Activated naive CD4-positive, alpha-beta T cell treated with anti-CD3 and anti-CD28 coated beads for 36 hours (primary cell): ENCODE results near the gene SOX8. TPM values are rescaled to one million over a fixed set of nuclear protein-coding genes. Genes with fewer than 3 reads are reported as not detected.

ENCODE experiments used
- CTCF ChIA-PET: fragments of 350-600 bp; sonication (Branson Sonifier 250); formaldehyde crosslinking; loops from one replicate; lab custom pipeline; 2021; ENCODE audit warnings: antibody characterized with exemption; lab: Charles Lee
- DNase-seq: peaks from one replicate; pipeline ENCODE4 v3.0.0-alpha.2; 2020
- H3K27ac Mint-ChIP-seq: one replicate; pipeline ENCODE4 v1.8.0; 2021; ENCODE audit warnings: mild to moderate bottlenecking, mixed read lengths
- H3K27me3 Mint-ChIP-seq: one replicate; pipeline ENCODE4 v1.8.0; 2021; ENCODE audit warnings: low read depth, mixed read lengths
- H3K36me3 Mint-ChIP-seq: one replicate; pipeline ENCODE4 v1.8.0; 2021; ENCODE audit warnings: low read depth, mixed read lengths
- H3K4me1 Mint-ChIP-seq: one replicate; pipeline ENCODE4 v1.8.0; 2021; ENCODE audit warnings: low read depth, mixed read lengths
- H3K4me3 Mint-ChIP-seq: one replicate; pipeline ENCODE4 v1.8.0; 2021; ENCODE audit warnings: mild to moderate bottlenecking, moderate library complexity, mixed read lengths
- H3K9me3 Mint-ChIP-seq: one replicate; pipeline ENCODE4 v1.8.0; 2021; ENCODE audit warnings: mixed read lengths
- intact Hi-C: fragments of 100-400 bp; cut with micrococcal nuclease; formaldehyde crosslinking; loops from one replicate; pipeline ENCODE4 v1.15.1; 2023
- total RNA-seq, 2 experiments: library from RNA; stranded (reverse); gene quantifications; one replicate each; pipeline ENCODE4 v1.2.3, GENCODE V29; 2021

SOX8 gene
- total RNA-seq, 2 experiments from 2014 or later = 0.74 to 1.0 TPM

- no peak for DNase-seq
- CTCF ChIA-PET = interaction anchor here (0.5 kb wide), 1 partner anchor 226 kb away, joined by 3 read pairs; no protein-coding TSS in a partner anchor
- H3K27me3 Mint-ChIP-seq = no peaks in the 10 kb centered on the region
- peak overlapping the region; percentile 41 for H3K27ac Mint-ChIP-seq
- intact Hi-C loops = loop anchor here (2.0 to 10.0 kb wide), 2 partner anchors 166 to 290 kb away; partner anchors contain the start of genes GNG13 and STUB1
- peaks cover 23% of the 10 kb centered on the region for H3K4me1 Mint-ChIP-seq
- peak overlapping the region; percentile 78 for H3K4me3 Mint-ChIP-seq
- H3K9me3 Mint-ChIP-seq = peaks cover 5% of the 10 kb centered on the region
- H3K36me3 Mint-ChIP-seq = peaks cover 13% of the 10 kb centered on the region
Measured at GRCh38 chr16:970386-970765, 11.2 kb upstream of the SOX8 start.

- Mint-ChIP-seq H3K4me3 (peak within 1 kb of the TSS; percentile 78), H3K9me3 (no peaks in the 10 kb centered on the region), H3K27ac (peak within 1 kb of the TSS; percentile 41), H3K27me3 (no peaks in the 10 kb centered on the region), H3K36me3 (peaks cover 7% of the 10 kb centered on the region), H3K4me1 (peaks cover 21% of the 10 kb centered on the region)
- intact Hi-C loops = loop anchor here (2.0 to 10.0 kb wide), 2 partner anchors 166 to 290 kb away; partner anchors contain the start of genes GNG13 and STUB1
- CTCF ChIA-PET = no interaction called here
- DNase-seq = peak; percentile 96
Measured at GRCh38 chr16:970766-971581, 10.6 kb upstream of the SOX8 start, which contains the start of gene LMF1. TSS of gene LMF1 (minus strand) at chr16:970984. CDS start at chr16:970980, 4 bp downstream.

- H3K4me1 Mint-ChIP-seq = peaks cover 23% of the 10 kb centered on the region
- intact Hi-C loops = loop anchor here (2.0 to 10.0 kb wide), 2 partner anchors 167 to 291 kb away; partner anchors contain the start of genes GNG13 and STUB1
- CTCF ChIA-PET = no interaction called here
- peak overlapping the region; percentile 45 for H3K4me3 Mint-ChIP-seq
- H3K36me3 Mint-ChIP-seq = peaks cover 4% of the 10 kb centered on the region
- H3K27me3 Mint-ChIP-seq = no peaks in the 10 kb centered on the region
- DNase-seq = no peak
- no peaks in the 10 kb centered on the region for H3K9me3 Mint-ChIP-seq
- H3K27ac Mint-ChIP-seq = no peak overlapping the region
Measured at GRCh38 chr16:971582-971905, 10.0 kb upstream of the SOX8 start.

- H3K4me1 Mint-ChIP-seq = peaks cover 27% of the 10 kb centered on the region
- peak overlapping the region; percentile 25 for H3K27ac Mint-ChIP-seq
- H3K36me3 Mint-ChIP-seq = peaks cover 1% of the 10 kb centered on the region
- peak overlapping the region; percentile 45 for H3K4me3 Mint-ChIP-seq
- intact Hi-C loops = loop anchor here (2.0 to 10.0 kb wide), 2 partner anchors 167 to 291 kb away; partner anchors contain the start of genes GNG13 and STUB1
- DNase-seq = no peak
- H3K9me3 Mint-ChIP-seq = no peaks in the 10 kb centered on the region
- CTCF ChIA-PET = no interaction called here
- H3K27me3 Mint-ChIP-seq = no peaks in the 10 kb centered on the region
Measured at GRCh38 chr16:971981-972315, 9.6 kb upstream of the SOX8 start.

DNA sequence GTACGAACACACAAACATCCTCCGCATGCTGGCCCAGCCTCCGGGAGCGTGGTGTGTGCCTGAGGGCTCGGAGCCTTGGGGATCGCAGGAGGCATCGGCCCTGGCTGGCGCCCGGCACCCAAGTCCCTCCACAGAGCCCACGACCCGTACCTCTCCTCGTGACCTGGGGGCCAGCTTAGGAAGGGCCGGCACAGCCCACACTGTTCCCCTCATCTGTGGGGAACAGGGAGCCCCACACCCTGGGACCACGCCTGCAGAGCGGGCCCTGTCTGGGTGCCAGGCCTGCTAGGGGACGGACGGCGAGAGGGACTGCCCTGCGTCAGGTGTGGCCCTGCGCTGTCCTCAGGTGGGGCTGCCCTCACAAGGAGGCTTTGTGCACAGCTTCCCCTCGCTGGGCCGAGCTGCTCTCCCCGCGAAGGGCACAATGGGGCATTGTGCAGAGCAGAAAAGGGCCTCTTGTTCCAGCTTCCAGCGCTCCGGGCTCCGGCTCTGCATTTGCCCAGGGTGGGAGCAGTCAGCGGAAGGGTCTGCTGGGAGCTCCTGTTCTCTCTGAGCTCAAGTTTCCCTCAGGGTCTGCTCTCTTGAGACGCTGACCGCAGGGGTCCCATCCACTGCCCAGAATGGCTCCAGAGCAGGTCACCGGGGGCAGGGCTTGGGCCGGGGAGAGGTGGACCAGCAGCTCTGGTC lies 9.1 kb upstream of the SOX8 start:
- DNase-seq = no peak
- H3K9me3 Mint-ChIP-seq = no peaks in the 10 kb centered on the region
- CTCF ChIA-PET = no interaction called here
- peaks cover 27% of the 10 kb centered on the region for H3K4me1 Mint-ChIP-seq
- intact Hi-C loops = loop anchor here (10.0 kb wide), 1 partner anchor 168 kb away; the partner anchor contains the start of gene GNG13
- no peak overlapping the region for H3K27ac Mint-ChIP-seq
- H3K4me3 Mint-ChIP-seq = no peak overlapping the region
- peaks cover 1% of the 10 kb centered on the region for H3K36me3 Mint-ChIP-seq
- H3K27me3 Mint-ChIP-seq = no peaks in the 10 kb centered on the region

DNA sequence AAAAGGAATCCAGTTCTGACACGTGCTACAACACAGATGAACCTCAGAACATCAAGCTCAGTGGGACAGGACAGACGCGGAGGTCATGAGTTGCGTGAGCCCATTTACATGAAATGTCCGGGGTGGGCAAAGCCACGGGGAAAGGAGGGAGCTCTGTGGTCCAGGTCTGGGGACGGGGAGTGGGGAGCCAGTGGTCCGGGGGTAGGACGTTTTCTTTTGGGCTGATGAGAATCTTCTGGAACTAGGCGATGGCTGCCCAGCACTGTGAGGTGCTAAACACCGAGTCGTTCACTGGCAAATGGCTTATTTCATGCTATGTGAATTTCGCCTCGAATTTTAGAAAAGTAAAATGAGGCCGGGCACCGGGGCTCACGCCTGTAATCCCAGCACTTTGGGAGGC lies 8.2 kb upstream of the SOX8 start:
- Mint-ChIP-seq H3K9me3 (no peaks in the 10 kb centered on the region), H3K27me3 (no peaks in the 10 kb centered on the region), H3K4me3 (no peak overlapping the region), H3K4me1 (peaks cover 30% of the 10 kb centered on the region), H3K36me3 (peaks cover 1% of the 10 kb centered on the region), H3K27ac (no peak overlapping the region)
- DNase-seq = no peak
- CTCF ChIA-PET = interaction anchor here (0.6 kb wide), 1 partner anchor 9 kb away, joined by 3 read pairs; no protein-coding TSS in a partner anchor
- intact Hi-C loops = loop anchor here (10.0 kb wide), 1 partner anchor 169 kb away; the partner anchor contains the start of gene GNG13

- no peaks in the 10 kb centered on the region for H3K9me3 Mint-ChIP-seq
- no peak overlapping the region for H3K27ac Mint-ChIP-seq
- CTCF ChIA-PET = interaction anchor here (0.6 kb wide), 2 partner anchors 10 to 83 kb away, joined by 3 read pairs; no protein-coding TSS in a partner anchor
- DNase-seq = no peak
- H3K4me1 Mint-ChIP-seq = peaks cover 25% of the 10 kb centered on the region
- H3K36me3 Mint-ChIP-seq = no peaks in the 10 kb centered on the region
- no peaks in the 10 kb centered on the region for H3K27me3 Mint-ChIP-seq
- intact Hi-C loops = loop anchor here (10.0 kb wide), 1 partner anchor 169 kb away; the partner anchor contains the start of gene GNG13
- no peak overlapping the region for H3K4me3 Mint-ChIP-seq
Measured at GRCh38 chr16:974001-974601, 7.5 kb upstream of the SOX8 start.

DNA sequence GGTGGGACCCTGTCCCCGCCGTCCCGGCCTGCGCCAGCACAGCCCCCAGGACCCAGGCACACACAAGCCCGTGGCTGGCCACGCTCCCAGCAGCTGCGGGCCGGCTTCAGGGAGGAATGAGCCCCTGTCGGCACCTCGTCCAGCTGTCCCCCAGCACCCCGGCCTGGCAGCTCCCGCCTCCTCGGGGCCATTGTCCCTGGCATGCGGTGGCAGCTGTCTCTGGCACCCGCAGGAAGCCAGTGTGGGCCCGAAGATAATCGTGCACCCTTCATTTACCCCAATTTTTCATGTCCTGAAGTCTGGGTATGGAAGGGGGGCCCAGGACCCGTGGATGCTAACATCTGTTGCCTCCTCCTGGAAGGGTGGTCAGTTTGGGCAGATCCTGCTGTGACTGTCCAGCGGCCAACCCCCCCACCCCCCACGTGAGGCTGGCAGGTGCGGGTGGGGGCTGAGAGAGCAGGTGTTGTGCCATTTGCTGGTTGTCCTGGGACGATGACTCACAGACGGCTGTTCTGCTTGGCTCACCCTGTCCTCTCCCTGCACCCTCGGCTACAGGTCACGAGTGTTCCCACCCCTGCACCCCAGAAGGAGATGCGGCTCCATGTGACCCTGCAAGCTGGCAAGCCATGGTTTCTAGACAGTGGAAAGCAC lies 6.8 kb upstream of the SOX8 start:
- CTCF ChIA-PET = interaction anchor here (0.6 kb wide), 1 partner anchor 83 kb away, joined by 3 read pairs; no protein-coding TSS in a partner anchor
- peaks cover 20% of the 10 kb centered on the region for H3K4me1 Mint-ChIP-seq
- H3K9me3 Mint-ChIP-seq = no peaks in the 10 kb centered on the region
- H3K4me3 Mint-ChIP-seq = no peak overlapping the region
- no peaks in the 10 kb centered on the region for H3K27me3 Mint-ChIP-seq
- intact Hi-C loops = loop anchor here (10.0 kb wide), 1 partner anchor 170 kb away; the partner anchor contains the start of gene GNG13
- no peak overlapping the region for H3K27ac Mint-ChIP-seq
- DNase-seq = no peak
- no peaks in the 10 kb centered on the region for H3K36me3 Mint-ChIP-seq

- H3K36me3 Mint-ChIP-seq = no peaks in the 10 kb centered on the region
- intact Hi-C loops = loop anchor here (10.0 kb wide), 1 partner anchor 170 kb away; the partner anchor contains the start of gene GNG13
- CTCF ChIA-PET = no interaction called here
- DNase-seq = no peak
- no peak overlapping the region for H3K4me3 Mint-ChIP-seq
- H3K27me3 Mint-ChIP-seq = no peaks in the 10 kb centered on the region
- H3K27ac Mint-ChIP-seq = no peak overlapping the region
- peaks cover 18% of the 10 kb centered on the region for H3K4me1 Mint-ChIP-seq
- H3K9me3 Mint-ChIP-seq = no peaks in the 10 kb centered on the region
Measured at GRCh38 chr16:975291-975690, 6.3 kb upstream of the SOX8 start.

- Mint-ChIP-seq H3K4me1 (peaks cover 18% of the 10 kb centered on the region), H3K27me3 (no peaks in the 10 kb centered on the region), H3K4me3 (no peak overlapping the region), H3K9me3 (no peaks in the 10 kb centered on the region), H3K36me3 (no peaks in the 10 kb centered on the region), H3K27ac (peak overlapping the region; percentile 46)
- intact Hi-C loops = loop anchor here (10.0 kb wide), 1 partner anchor 172 kb away; the partner anchor contains the start of gene GNG13
- DNase-seq = peak; percentile 72
- CTCF ChIA-PET = no interaction called here
Measured at GRCh38 chr16:976389-976931, 5.1 kb upstream of the SOX8 start.

GRCh38 chr16:977081-977701 lies 4.4 kb upstream of the SOX8 start:
- no peak overlapping the region for H3K27ac Mint-ChIP-seq
- peaks cover 15% of the 10 kb centered on the region for H3K4me1 Mint-ChIP-seq
- no peaks in the 10 kb centered on the region for H3K9me3 Mint-ChIP-seq
- CTCF ChIA-PET = no interaction called here
- intact Hi-C loops = loop anchor here (10.0 kb wide), 1 partner anchor 172 kb away; the partner anchor contains the start of gene GNG13
- H3K36me3 Mint-ChIP-seq = no peaks in the 10 kb centered on the region
- H3K4me3 Mint-ChIP-seq = no peak overlapping the region
- DNase-seq = no peak
- H3K27me3 Mint-ChIP-seq = no peaks in the 10 kb centered on the region
